Measurements from ENCODE around the gene USF2. TPM values are rescaled to one million over a fixed set of nuclear protein-coding genes. Genes with fewer than 3 reads are reported as not detected.

The USF2 gene
- 100 to 1,000 TPM in 2 of 4 donors, 10 to 100 TPM in 2; 42.4 to 121 (median 99.2) TPM for total RNA-seq

GRCh38 chr19:35268536-35269437 is at the start of gene USF2:
TSS of gene USF2 (plus strand) at chr19:35268962. CDS start at chr19:35269102, 140 bp downstream.
- TF ChIP-seq CTCF (IDR thresholded peaks at IDR 0.05; ENCODE audit: low read depth), result no peak

GRCh38 chr19:35219008-35219407 is 49.8 kb upstream of the USF2 start:
- no peak for TF ChIP-seq CTCF (IDR thresholded peaks at IDR 0.05; ENCODE audit: low read depth)

- no peak for TF ChIP-seq CTCF (IDR thresholded peaks at IDR 0.05; ENCODE audit: low read depth)
Measured at GRCh38 chr19:35220315-35220921, 48.3 kb upstream of the USF2 start.

DNA sequence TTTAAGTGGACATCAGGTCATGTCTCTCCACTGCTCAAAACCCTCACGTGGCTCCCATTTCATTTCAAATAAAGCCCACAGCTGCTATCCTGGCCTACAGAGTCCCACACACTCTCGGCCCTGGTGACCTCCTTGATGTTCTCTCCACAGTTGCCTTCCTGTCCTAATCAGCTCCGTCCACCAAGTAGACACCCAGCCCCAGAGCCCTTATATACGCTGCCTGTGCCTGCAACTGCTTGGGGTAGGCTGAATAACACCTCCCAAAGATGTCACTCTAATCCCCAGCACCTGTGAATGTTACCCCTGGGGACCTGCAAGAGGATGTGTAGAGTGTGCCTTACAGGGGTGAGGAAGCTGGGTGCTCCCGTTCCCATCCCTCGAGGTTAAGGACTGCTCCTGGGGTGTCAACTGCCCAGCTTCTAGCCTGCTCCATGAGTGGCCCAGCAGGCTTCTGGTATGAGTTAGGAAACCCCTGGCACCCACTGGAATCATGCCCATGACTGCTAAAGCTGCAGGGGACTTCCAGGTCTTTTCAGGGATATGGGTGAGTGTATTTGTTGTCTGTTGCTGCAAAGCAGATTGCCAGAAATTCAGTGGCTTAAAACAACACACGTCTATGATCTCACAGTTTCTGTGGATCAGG is 46.3 kb upstream of the USF2 start:
- no peak for TF ChIP-seq CTCF (IDR thresholded peaks at IDR 0.05; ENCODE audit: low read depth)

- TF ChIP-seq CTCF (IDR thresholded peaks at IDR 0.05; ENCODE audit: low read depth), result no peak
Measured at GRCh38 chr19:35223084-35223790, 45.5 kb upstream of the USF2 start.

DNA sequence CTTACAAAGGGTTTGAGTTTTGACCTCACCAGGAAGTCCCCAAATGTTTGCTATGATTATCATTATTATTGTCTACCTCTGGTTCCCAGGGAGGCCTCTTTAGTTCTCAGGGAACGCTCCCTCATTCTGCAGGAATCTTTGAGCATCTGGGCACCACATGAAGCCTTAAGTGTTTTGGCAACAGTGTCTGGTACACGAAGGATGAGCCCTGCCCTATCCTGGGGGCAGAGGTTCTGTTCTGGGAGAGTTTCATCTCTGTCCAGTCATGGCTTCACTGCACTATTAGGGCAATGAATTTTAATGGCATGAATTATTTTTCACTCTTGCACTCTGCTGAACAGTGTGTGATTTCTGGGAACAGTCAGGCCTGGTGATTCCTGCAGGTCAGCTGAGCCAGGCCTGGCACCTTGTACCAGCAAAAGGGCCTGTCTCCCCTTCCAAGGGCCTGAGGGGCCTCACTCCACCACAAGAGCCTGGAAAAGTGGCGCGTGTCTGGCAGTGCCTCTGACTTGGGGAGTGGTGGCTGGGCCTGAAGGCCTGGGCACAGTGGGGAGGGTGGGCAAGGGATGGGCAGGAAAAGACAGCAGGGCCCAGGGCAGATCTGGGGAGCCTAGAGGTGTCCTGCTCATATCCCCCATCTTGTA is 44.8 kb upstream of the USF2 start:
- no peak for TF ChIP-seq CTCF (IDR thresholded peaks at IDR 0.05; ENCODE audit: low read depth)
